Measurements from ENCODE around the gene LBH.

The LBH gene

GRCh38 chr2:30276455-30276911, 45.1 kb downstream of the LBH start:
- no peak for DNase-seq (ENCODE audit: low spot score)

- no peak for DNase-seq (ENCODE audit: low spot score)
Observed at GRCh38 chr2:30277582-30277981, 46.2 kb downstream of the LBH start.

GRCh38 chr2:30278419-30278818, 47.1 kb downstream of the LBH start:
- no peak for DNase-seq (ENCODE audit: low spot score)

DNA sequence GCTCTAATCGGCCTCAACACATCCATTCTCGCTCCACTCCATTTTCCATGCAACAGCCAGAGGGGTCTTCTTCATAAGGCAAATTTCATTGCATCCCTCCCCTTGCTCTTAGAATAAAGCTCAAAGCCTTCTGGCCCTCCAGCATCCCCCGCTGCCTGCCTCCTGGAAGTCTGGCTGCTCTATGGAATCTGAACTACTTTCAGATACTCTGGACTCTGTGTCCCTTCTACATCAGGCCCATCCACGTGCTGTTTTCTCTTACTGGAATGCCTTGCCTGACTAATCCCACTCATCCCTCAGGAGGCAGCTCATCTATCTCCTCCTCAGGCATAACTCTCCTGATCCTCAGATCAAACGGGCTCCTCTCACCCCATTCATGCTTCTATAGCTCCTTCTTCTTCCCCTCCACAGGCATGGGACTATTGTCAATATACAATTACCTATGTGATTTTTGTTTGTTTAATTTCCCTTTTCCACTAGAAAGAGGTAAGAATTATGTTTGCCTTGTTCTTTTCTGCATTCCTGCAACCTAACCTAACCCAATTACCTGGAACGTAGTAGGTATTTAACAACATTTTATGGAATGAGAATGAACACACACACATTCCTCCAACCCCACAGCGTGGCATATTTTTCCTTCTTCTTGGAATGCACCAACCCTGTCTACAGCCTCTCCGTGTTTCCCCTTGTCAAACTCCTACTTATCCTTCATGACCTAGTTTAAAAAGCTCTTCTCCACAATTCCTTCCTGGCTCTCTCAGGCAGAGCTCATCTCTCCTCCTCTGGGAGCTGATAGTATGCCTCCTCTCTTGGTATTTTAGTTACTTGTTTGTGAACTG, 49.5 kb downstream of the LBH start:
- DNase-seq (ENCODE audit: low spot score) = no peak

GRCh38 chr2:30282081-30282480, 50.7 kb downstream of the LBH start:
- no peak for DNase-seq (ENCODE audit: low spot score)

GRCh38 chr2:30282721-30283120, 51.4 kb downstream of the LBH start:
- DNase-seq (ENCODE audit: low spot score) = no peak

GRCh38 chr2:30283931-30284565, 52.7 kb downstream of the LBH start:
- no peak for DNase-seq (ENCODE audit: low spot score)

DNA sequence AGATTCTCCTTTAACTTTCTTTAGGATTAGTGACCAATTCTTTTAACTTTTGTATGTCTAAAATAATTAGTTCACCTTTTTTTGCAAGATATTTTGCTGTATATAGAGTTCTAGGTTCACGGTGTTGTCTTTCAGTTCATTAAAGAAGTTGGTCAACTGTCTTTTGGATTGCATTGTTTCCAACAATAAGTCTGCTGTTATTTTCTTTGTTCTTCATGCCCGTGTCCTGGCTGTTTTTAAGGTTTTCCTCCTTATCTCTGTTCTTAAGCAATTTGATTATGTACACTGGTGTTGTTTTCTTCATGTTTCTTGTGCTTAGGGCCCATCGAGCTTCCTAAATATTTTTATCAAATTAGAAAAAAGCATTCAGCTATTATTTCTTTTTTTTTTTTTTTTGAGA, 54.4 kb downstream of the LBH start:
- no peak for DNase-seq (ENCODE audit: low spot score)

- DNase-seq (ENCODE audit: low spot score) = no peak
Observed at GRCh38 chr2:30287190-30287840, 56.0 kb downstream of the LBH start.

GRCh38 chr2:30287857-30288513, 56.7 kb downstream of the LBH start:
- DNase-seq (ENCODE audit: low spot score) = no peak

DNA sequence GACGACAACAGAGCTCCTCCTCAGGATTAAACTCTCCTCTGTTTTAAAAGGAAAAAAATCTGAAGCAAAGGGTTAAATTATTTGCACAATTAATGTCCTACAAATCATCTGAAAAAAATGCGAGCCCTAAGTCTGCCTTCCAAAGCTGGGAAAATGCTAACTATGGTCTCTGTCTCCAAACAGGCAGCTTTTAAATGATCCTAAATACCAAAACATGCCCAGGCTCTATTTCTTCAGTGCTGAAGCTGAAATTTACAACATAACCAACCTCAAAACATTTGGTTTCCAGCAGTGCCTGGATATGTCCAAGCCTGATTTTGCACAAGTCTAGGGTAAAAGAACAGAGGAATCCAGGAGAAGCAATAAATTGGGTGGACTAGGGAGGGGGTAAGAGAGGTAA, 57.2 kb downstream of the LBH start:
- no peak for DNase-seq (ENCODE audit: low spot score)

DNA sequence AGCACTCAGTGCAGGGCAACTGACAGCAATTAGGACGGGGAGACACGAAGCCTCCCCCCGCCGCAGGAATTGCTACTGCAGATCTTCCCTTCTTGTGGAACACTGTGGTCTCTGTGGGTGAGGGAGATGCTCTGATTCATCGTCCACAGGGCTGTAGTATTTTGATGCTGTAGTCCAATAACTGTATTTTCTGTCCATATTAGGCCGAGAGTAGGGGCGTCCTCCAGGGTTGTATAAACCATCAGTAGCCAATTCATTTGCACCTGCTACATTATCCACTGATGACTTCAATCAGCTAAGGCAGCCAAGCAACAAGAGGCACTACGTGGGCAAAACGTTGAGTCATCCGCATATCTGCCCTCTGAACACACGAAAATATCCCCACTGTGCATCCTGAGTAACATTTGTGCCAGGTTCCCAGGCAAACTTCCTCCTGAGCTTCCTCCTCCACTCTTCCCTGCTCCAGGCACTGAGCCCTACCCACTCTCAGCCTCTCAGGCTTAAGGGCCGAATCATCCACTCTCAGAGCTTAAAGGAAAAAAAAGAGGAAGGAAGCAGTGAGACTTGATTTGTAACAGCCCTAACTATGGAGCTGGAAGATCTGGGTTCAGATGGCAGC, 62.1 kb downstream of the LBH start:
- DNase-seq (ENCODE audit: low spot score) = peak; percentile 52

GRCh38 chr2:30294133-30294532, 62.8 kb downstream of the LBH start:
- no peak for DNase-seq (ENCODE audit: low spot score)

DNA sequence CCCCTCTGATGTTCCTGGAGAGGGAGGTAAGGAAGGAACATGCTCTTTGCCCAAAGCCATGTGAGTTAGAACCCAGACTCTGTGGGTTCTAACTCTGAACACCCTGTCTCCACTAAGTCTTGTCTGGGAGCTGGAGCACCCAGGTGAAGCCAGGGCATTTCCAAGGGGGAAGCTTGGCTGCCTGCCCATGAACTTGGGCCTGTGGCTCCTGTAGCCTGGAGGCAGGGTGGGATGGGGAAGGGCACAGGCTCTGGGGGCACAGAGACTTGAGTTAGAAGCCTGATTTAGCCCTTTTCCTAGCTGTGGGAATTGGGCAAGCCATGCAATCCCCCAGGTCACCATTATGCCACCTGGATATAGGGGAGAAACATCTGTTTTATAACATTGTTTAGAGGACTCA, 65.2 kb downstream of the LBH start:
- DNase-seq (ENCODE audit: low spot score) = no peak

- DNase-seq (ENCODE audit: low spot score) = no peak
Observed at GRCh38 chr2:30298302-30298701, 67.0 kb downstream of the LBH start.

DNA sequence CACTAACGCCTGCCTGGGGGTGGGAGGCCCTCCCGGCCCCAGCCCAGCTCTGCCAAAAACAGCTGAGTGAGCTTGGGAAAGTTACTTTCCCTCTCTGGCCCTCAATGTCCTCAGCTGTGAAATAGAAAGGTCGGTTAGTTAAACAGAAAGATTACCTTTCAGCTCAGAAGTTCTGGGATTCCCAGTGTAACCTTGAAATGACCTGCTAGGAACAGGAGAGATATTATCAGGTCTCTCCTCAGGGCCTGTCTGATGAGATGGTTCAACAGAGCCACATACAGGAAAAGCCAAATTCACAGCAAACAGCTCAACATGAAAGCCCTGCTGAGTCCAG, 68.8 kb downstream of the LBH start:
- DNase-seq (ENCODE audit: low spot score) = no peak

DNA sequence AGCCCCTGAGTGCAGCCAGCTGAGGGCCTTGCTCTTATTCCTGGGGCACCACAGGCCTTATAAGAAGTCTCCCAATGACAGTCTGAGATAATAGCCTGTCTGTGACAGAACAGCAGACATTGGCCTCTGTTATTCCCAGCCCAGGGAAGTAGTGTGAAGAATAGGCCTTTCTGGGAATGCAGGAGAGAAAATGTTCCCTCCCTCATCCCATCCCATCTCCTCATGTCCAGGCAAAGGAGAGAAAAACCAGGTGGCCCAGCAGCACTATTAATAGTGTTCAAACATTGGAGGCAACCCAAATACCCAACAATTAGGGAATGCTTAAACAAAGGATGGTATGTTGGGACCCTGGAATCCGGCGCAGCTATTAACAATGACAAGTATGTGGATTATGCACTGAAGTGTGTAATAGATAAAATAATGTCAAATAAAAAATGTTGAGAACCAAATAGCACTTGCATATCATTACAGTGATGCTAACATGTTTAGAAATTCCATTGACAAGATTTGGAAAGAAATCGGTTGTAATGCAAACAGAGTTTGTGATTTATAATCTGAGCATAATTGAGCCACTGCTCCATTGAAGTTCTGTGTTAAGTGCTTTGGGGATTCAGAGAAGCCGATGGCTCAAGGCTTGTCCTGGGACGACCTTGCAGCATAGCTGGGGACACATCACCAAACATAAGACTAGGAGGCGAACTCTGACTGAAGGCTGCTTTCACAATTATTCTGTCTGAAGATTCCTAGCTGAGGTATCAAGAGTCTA, 69.3 kb downstream of the LBH start:
- no peak for DNase-seq (ENCODE audit: low spot score)

- no peak for DNase-seq (ENCODE audit: low spot score)
Observed at GRCh38 chr2:30301551-30301950, 70.2 kb downstream of the LBH start.

DNA sequence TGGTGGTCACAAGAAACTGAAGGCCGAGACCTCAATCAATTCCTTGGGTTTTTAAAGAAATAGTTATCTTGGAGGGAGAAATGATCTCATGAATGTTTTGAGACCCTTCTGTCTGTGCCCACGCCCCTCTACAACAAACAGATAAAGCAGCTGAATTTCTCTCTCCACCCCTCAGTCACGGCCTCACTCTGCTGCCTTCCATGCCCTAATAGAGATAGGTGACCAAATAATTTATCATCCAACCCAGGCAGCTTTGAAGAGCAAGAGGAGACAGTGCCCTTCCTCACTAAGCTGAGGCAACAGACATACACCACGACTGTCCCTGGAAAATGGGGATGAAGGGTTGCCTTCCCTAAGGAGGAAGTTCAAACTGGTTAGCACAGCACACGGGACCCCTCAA, 71.2 kb downstream of the LBH start:
- DNase-seq (ENCODE audit: low spot score) = no peak

DNA sequence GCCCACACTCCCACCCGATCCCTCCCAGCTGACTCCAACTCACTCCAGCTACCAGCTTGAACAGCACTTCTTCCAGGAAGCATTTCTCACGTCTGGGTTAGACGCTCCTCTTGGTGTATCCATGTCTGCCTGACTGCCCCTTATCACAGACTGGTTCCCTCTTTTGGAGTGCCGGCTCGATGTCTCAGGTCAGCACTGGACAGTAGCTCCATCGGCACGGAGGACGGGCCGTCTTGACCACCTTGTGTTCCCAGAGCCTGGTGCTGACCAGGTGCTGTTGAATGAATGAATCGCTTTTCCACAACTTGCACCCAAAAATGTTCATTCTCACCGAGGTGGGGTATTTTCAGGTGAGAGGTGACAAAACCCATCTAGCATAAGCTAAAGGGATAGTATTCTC, 71.8 kb downstream of the LBH start:
- DNase-seq (ENCODE audit: low spot score) = no peak

- DNase-seq (ENCODE audit: low spot score) = no peak
Observed at GRCh38 chr2:30305235-30305634, 73.9 kb downstream of the LBH start.

DNA sequence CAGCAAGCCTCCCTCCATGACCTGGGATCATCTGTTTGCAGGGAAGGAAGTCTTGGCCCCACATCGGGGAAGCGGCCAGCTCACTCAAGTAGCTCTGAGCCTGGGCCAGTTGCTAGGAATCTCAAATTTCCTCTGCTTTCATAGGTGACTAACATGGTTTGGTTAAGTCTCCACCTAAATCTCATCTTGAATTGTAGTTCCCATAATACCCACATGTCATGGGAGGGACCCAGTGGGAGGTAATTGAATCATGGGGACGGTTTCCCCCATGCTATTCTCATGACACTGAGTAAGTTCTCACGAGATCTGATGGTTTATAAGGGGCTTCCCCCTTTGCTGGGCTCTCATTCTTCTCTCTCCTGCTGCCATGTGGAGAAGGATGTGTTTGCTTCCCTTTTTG, 75.2 kb downstream of the LBH start:
- DNase-seq (ENCODE audit: low spot score) = no peak

All from RKO (cell line).